HCT116 (cell line): Measurements from ENCODE around the gene ASS1. TPM values are rescaled to one million over a fixed set of nuclear protein-coding genes. Genes with fewer than 3 reads are reported as not detected.
A peak's percentile ranks its signal among the peaks of the same experiment; 100 is the strongest.

ENCODE experiments used
- ATAC-seq: fragments of 200-7000 bp; cut with Tn5 transposase; 2 replicates; pipeline ENCODE4 v1.9.1; 2020; ENCODE audit warnings: mild to moderate bottlenecking, moderate library complexity
- BruUV-seq: library from RNA; stranded (reverse); fragments of 400-500 nt; replicated peaks from 2 replicates; lab custom pipeline; 2021; lab: Mats Ljungman, UMichigan
- CTCF ChIA-PET: fragments of 300-600 bp; sonication (Branson Sonifier 250); formaldehyde crosslinking; loops from one replicate; lab custom pipeline; 2021; ENCODE audit warnings: antibody characterized with exemption; lab: Charles Lee
- POLR2A ChIA-PET: fragments of 300-600, 350-600 bp; sonication (Branson Sonifier 250); formaldehyde crosslinking; loops from one replicate; lab custom pipeline; 2021; ENCODE audit warnings: antibody characterized with exemption; lab: Charles Lee
- RAD21 ChIA-PET, 2 experiments: fragments of 300-600 bp; sonication (Branson Sonifier 250); formaldehyde crosslinking; loops; one replicate each; lab custom pipeline; 2023; ENCODE audit warnings: low total read pairs in 2 of 2; ENCODE audit not compliant: uncharacterized antibody in 2 of 2, unreplicated experiment in 2 of 2, low non-redundant PET in 1 of 2; lab: Charles Lee
- DNase-seq: peaks from one replicate; pipeline ENCODE4 v3.0.0-alpha.2; 2010; ENCODE audit warnings: low read depth, low spot score
- H2AFZ ChIP-seq: fragments of 200-600 bp; shearing (Covaris generic), sonication (generic); 2 replicates; pipeline ENCODE4 v1.6.1; 2017; ENCODE audit warnings: low read depth, mixed run types, mixed read lengths, antibody characterized with exemption, low read length; ENCODE audit not compliant: poor library complexity, severe bottlenecking
- H3K27ac ChIP-seq: 2 replicates; pipeline ENCODE4 v1.5.1; 2012; ENCODE audit warnings: low read depth, low read length
- H3K27me3 ChIP-seq: fragments of 200-600 bp; sonication (generic); 2 replicates; pipeline ENCODE4 v1.6.1; 2016; ENCODE audit warnings: mixed run types, low read length, mixed read lengths; ENCODE audit not compliant: insufficient read depth
- H3K36me3 ChIP-seq, 2 experiments: fragments of 200-500 bp in 1 of 2; fragments of 200-600 bp in 1 of 2; sonication (Bioruptor generic) in 1 of 2; sonication (generic) in 1 of 2; 2 replicates each; pipeline versions ENCODE4 v1.5.1 to v1.6.1; 2014 to 2016; ENCODE audit warnings: low read length in 2 of 2, inconsistent platforms in 1 of 2, mixed read lengths in 1 of 2, mixed run types in 1 of 2; ENCODE audit not compliant: insufficient read depth in 2 of 2, control insufficient read depth in 1 of 2
- H3K4me1 ChIP-seq, 2 experiments: fragments of 200-600 bp in 1 of 2; sonication (generic) in 1 of 2; 2 replicates each; pipeline versions ENCODE4 v1.5.1 to v1.6.1; 2012 to 2017; ENCODE audit warnings: low read length in 2 of 2, inconsistent platforms in 1 of 2, mild to moderate bottlenecking in 1 of 2, mixed read lengths in 1 of 2, mixed run types in 1 of 2, moderate library complexity in 1 of 2; ENCODE audit not compliant: insufficient read depth in 2 of 2, control insufficient read depth in 1 of 2
- H3K4me2 ChIP-seq: fragments of 200-600 bp; sonication (generic); 2 replicates; pipeline ENCODE4 v1.6.1; 2017; ENCODE audit warnings: mixed run types, low read length, mixed read lengths
- H3K4me3 ChIP-seq, 2 experiments: fragments of 200-600 bp in 1 of 2; sonication (generic) in 1 of 2; replicated peaks in 1 of 2; 2 replicates each; pipeline ENCODE4 v1.5.1; 2011 to 2016; ENCODE audit warnings: low read length in 2 of 2, control low read depth in 1 of 2, low read depth in 1 of 2, mild to moderate bottlenecking in 1 of 2, mixed read lengths in 1 of 2, mixed run types in 1 of 2
- H3K79me2 ChIP-seq: fragments of 200-600 bp; sonication (generic); 2 replicates; pipeline ENCODE4 v1.6.1; 2017; ENCODE audit warnings: mild to moderate bottlenecking, mixed run types, low read length, moderate library complexity, mixed read lengths; ENCODE audit not compliant: insufficient read depth
- H3K9ac ChIP-seq: fragments of 200-600 bp; sonication (generic); 2 replicates; pipeline ENCODE4 v1.6.1; 2016; ENCODE audit warnings: low read length, mixed read lengths
- H3K9me2 ChIP-seq: fragments of 200-600 bp; sonication (generic), shearing (Covaris generic); 2 replicates; pipeline ENCODE4 v1.6.1; 2017; ENCODE audit warnings: mixed run types, mild to moderate bottlenecking, moderate library complexity; ENCODE audit not compliant: insufficient read depth
- H3K9me3 ChIP-seq, 2 experiments: fragments of 200-500 bp in 1 of 2; fragments of 200-600 bp in 1 of 2; sonication (Bioruptor generic) in 1 of 2; sonication (generic) in 1 of 2; 2 replicates each; pipeline ENCODE4 v1.6.1; 2014 to 2017; ENCODE audit warnings: low read length in 2 of 2, mixed read lengths in 2 of 2, inconsistent platforms in 1 of 2, low read depth in 1 of 2, mild to moderate bottlenecking in 1 of 2, mixed run types in 1 of 2, moderate library complexity in 1 of 2; ENCODE audit not compliant: control insufficient read depth in 1 of 2, insufficient read depth in 1 of 2
- H4K20me1 ChIP-seq: fragments of 200-600 bp; sonication (generic), shearing (Covaris generic); 2 replicates; pipeline ENCODE4 v1.6.1; 2017; ENCODE audit warnings: mixed run types, mild to moderate bottlenecking, moderate library complexity; ENCODE audit not compliant: insufficient read depth
- CBX3 ChIP-seq: IDR thresholded peaks from 2 replicates; pipeline ENCODE4 v1.6.1; 2012; ENCODE audit warnings: low read depth
- CEBPB ChIP-seq: IDR thresholded peaks from 2 replicates; pipeline ENCODE4 v1.6.1; 2012; ENCODE audit warnings: low read depth
- EGR1 ChIP-seq: IDR thresholded peaks from 2 replicates; pipeline ENCODE4 v1.6.1; 2012; ENCODE audit warnings: low read depth
- ELF1 ChIP-seq: IDR thresholded peaks from 2 replicates; pipeline ENCODE4 v1.6.1; 2012; ENCODE audit warnings: low read depth, borderline replicate concordance
- EZH2 ChIP-seq: fragments of 200-600 bp; sonication (generic); IDR thresholded peaks from 2 replicates; pipeline ENCODE4 v1.6.1; 2017; ENCODE audit warnings: antibody characterized with exemption, mixed run types
- EZH2phosphoT487 ChIP-seq: fragments of 200-600 bp; IDR thresholded peaks from 2 replicates; pipeline ENCODE4 v1.6.1; 2018; ENCODE audit warnings: antibody characterized with exemption, borderline replicate concordance
- FOSL1 ChIP-seq: IDR thresholded peaks from 2 replicates; pipeline ENCODE4 v1.6.1; 2012; ENCODE audit warnings: low read depth
- JUND ChIP-seq: IDR thresholded peaks from 2 replicates; pipeline ENCODE4 v1.6.1; 2012
- POLR2AphosphoS5 ChIP-seq: IDR thresholded peaks from 2 replicates; pipeline ENCODE4 v1.6.1; 2011; ENCODE audit warnings: mild to moderate bottlenecking, low read depth, low read length, moderate library complexity
- RAD21 ChIP-seq: IDR thresholded peaks from 2 replicates; pipeline ENCODE4 v1.6.1; 2012; ENCODE audit warnings: low read depth, mild to moderate bottlenecking
- SIN3A ChIP-seq: IDR thresholded peaks from 2 replicates; pipeline ENCODE4 v1.6.1; 2012; ENCODE audit warnings: low read depth
- SP1 ChIP-seq: IDR thresholded peaks from 2 replicates; pipeline ENCODE4 v1.6.1; 2012; ENCODE audit warnings: low read depth
- SRF ChIP-seq: IDR thresholded peaks from 2 replicates; pipeline ENCODE4 v1.6.1; 2012; ENCODE audit warnings: low read depth
- TCF7L2 ChIP-seq: IDR thresholded peaks from 2 replicates; pipeline ENCODE4 v1.7.0; 2011; ENCODE audit warnings: borderline replicate concordance, inconsistent platforms; ENCODE audit not compliant: insufficient read depth, insufficient read length; ENCODE audit errors: extremely low read depth
- intact Hi-C: fragments of 100-400 bp; cut with micrococcal nuclease; formaldehyde crosslinking; loops from 2 replicates; pipeline ENCODE4 v1.10.0; 2022
- total RNA-seq: library from RNA; stranded (reverse); gene quantifications from one replicate; pipeline ENCODE4 v1.2.1, GENCODE V29; 2021; ENCODE audit not compliant: unreplicated experiment
- TF ChIP-seq, protein P1 (sequence below), 3 experiments: fragments of 200-600 bp in 1 of 3; sonication (generic) in 1 of 3; IDR thresholded peaks in 2 of 3; conservative IDR thresholded peaks in 1 of 3; 2 replicates each; pipeline ENCODE4 v1.5.1; 2012 to 2017; ENCODE audit warnings: low read depth in 2 of 3, low read length in 2 of 3, antibody characterized with exemption in 1 of 3, borderline replicate concordance in 1 of 3, control low read depth in 1 of 3, mild to moderate bottlenecking in 1 of 3, mixed read lengths in 1 of 3, mixed run types in 1 of 3, moderate library complexity in 1 of 3; ENCODE audit not compliant: insufficient read depth in 1 of 3
- TF ChIP-seq, protein P2 (sequence below): IDR thresholded peaks from 2 replicates; pipeline ENCODE4 v1.6.1; 2012
- TF ChIP-seq, protein P3 (sequence below): IDR thresholded peaks from 2 replicates; pipeline ENCODE4 v1.6.1; 2012; ENCODE audit warnings: low read depth
- TF ChIP-seq, protein P4 (sequence below): IDR thresholded peaks from 2 replicates; pipeline ENCODE4 v1.6.1; 2012
- TF ChIP-seq, protein P5 (sequence below): IDR thresholded peaks from 2 replicates; pipeline ENCODE4 v1.6.1; 2011; ENCODE audit warnings: mild to moderate bottlenecking, low read length, moderate library complexity; ENCODE audit not compliant: insufficient replicate concordance; ENCODE audit errors: extremely low read depth

ASS1 gene
- total RNA-seq, 1 experiment from 2014 or later, result 92.6 TPM

DNA sequence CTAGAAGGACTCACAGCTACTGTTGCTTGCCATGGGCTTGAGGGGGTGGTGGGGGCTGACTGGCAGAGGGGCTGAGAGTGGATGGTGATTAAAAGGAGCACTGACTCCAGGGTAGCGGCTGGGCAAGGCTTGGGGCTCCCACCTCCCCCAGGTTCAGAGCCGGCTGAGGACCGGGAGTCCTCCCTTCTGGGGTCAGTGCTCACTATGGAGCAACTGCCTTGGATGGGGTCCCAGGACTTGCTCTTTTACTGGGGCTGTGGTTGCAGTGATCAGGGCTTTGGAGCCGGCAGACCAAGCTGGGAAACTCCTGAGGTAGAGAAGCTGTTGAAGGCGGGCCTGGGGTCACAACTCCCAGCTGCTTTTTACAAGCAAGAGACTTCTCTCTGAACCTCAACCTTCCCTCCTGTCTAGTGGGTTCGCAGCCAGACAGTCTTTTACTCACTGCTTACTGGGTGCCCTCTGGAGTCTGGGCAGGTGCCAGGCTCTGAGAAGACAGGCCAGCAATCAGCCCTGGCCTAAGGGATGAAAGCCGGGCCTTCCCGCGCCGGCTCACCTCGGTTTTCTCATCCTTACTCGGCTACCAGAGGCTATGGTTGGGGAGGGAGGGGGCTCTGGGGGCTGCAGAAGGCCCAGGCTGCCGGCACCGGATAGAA, 795 bp upstream of the ASS1 start:
- H3K9ac ChIP-seq, result peak overlapping the region; percentile 76
- no peaks in the 10 kb centered on the region for H3K9me3 ChIP-seq
- H3K27me3 ChIP-seq, result no peaks in the 10 kb centered on the region
- H3K79me2 ChIP-seq, result no peaks in the 10 kb centered on the region
- peaks cover 23 to 27% of the 10 kb centered on the region in 2 experiments for H3K4me1 ChIP-seq
- no peaks in the 10 kb centered on the region for H3K36me3 ChIP-seq
- TF ChIP-seq, protein P1, sequence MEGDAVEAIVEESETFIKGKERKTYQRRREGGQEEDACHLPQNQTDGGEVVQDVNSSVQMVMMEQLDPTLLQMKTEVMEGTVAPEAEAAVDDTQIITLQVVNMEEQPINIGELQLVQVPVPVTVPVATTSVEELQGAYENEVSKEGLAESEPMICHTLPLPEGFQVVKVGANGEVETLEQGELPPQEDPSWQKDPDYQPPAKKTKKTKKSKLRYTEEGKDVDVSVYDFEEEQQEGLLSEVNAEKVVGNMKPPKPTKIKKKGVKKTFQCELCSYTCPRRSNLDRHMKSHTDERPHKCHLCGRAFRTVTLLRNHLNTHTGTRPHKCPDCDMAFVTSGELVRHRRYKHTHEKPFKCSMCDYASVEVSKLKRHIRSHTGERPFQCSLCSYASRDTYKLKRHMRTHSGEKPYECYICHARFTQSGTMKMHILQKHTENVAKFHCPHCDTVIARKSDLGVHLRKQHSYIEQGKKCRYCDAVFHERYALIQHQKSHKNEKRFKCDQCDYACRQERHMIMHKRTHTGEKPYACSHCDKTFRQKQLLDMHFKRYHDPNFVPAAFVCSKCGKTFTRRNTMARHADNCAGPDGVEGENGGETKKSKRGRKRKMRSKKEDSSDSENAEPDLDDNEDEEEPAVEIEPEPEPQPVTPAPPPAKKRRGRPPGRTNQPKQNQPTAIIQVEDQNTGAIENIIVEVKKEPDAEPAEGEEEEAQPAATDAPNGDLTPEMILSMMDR (IDR thresholded peaks at IDR 0.05 in 2 of 3, conservative IDR thresholded peaks at IDR 0.05 in 1 of 3; ENCODE audit: borderline replicate concordance in 1 of 3, insufficient read depth in 1 of 3, low read depth in 2 of 3, low read length in 2 of 3), result no peak
- TF ChIP-seq, protein P2, sequence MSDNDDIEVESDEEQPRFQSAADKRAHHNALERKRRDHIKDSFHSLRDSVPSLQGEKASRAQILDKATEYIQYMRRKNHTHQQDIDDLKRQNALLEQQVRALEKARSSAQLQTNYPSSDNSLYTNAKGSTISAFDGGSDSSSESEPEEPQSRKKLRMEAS, result no peak
- TF ChIP-seq TCF7L2, result no peak
- TF ChIP-seq EZH2phosphoT487, result no peak
- TF ChIP-seq, protein P3, sequence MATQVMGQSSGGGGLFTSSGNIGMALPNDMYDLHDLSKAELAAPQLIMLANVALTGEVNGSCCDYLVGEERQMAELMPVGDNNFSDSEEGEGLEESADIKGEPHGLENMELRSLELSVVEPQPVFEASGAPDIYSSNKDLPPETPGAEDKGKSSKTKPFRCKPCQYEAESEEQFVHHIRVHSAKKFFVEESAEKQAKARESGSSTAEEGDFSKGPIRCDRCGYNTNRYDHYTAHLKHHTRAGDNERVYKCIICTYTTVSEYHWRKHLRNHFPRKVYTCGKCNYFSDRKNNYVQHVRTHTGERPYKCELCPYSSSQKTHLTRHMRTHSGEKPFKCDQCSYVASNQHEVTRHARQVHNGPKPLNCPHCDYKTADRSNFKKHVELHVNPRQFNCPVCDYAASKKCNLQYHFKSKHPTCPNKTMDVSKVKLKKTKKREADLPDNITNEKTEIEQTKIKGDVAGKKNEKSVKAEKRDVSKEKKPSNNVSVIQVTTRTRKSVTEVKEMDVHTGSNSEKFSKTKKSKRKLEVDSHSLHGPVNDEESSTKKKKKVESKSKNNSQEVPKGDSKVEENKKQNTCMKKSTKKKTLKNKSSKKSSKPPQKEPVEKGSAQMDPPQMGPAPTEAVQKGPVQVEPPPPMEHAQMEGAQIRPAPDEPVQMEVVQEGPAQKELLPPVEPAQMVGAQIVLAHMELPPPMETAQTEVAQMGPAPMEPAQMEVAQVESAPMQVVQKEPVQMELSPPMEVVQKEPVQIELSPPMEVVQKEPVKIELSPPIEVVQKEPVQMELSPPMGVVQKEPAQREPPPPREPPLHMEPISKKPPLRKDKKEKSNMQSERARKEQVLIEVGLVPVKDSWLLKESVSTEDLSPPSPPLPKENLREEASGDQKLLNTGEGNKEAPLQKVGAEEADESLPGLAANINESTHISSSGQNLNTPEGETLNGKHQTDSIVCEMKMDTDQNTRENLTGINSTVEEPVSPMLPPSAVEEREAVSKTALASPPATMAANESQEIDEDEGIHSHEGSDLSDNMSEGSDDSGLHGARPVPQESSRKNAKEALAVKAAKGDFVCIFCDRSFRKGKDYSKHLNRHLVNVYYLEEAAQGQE, result no peak
- TF ChIP-seq, protein P4, sequence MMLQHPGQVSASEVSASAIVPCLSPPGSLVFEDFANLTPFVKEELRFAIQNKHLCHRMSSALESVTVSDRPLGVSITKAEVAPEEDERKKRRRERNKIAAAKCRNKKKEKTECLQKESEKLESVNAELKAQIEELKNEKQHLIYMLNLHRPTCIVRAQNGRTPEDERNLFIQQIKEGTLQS, result no peak
- no peak for TF ChIP-seq EGR1
- no peak for TF ChIP-seq SP1
- no peak for TF ChIP-seq POLR2AphosphoS5
- no peak for TF ChIP-seq CBX3
- no peak for TF ChIP-seq EZH2
- no peak for TF ChIP-seq SIN3A
- no peak for TF ChIP-seq RAD21
- TF ChIP-seq ELF1, result no peak
- TF ChIP-seq FOSL1, result no peak
- TF ChIP-seq, protein P5, sequence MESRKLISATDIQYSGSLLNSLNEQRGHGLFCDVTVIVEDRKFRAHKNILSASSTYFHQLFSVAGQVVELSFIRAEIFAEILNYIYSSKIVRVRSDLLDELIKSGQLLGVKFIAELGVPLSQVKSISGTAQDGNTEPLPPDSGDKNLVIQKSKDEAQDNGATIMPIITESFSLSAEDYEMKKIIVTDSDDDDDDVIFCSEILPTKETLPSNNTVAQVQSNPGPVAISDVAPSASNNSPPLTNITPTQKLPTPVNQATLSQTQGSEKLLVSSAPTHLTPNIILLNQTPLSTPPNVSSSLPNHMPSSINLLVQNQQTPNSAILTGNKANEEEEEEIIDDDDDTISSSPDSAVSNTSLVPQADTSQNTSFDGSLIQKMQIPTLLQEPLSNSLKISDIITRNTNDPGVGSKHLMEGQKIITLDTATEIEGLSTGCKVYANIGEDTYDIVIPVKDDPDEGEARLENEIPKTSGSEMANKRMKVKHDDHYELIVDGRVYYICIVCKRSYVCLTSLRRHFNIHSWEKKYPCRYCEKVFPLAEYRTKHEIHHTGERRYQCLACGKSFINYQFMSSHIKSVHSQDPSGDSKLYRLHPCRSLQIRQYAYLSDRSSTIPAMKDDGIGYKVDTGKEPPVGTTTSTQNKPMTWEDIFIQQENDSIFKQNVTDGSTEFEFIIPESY, result no peak
- no peak for TF ChIP-seq SRF
- TF ChIP-seq JUND, result no peak
- TF ChIP-seq CEBPB, result no peak
- ATAC-seq (no peak), DNase-seq (no peak)
- H3K4me2 ChIP-seq, result peak overlapping the region; percentile 99
- RAD21 ChIA-PET, result no interaction called here
- H3K9me2 ChIP-seq, result no peaks in the 10 kb centered on the region
- intact Hi-C loops, result no loop called here
- POLR2A ChIA-PET, result no interaction called here
- no peak overlapping the region; the same call in 1 of the 2 replicates for H3K27ac ChIP-seq
- CTCF ChIA-PET, result no interaction called here
- H4K20me1 ChIP-seq, result no peaks in the 10 kb centered on the region
- H2AFZ ChIP-seq, result no peak overlapping the region
- BruUV-seq, result no TSS peak
- peak overlapping the region in 1 of 2 experiments; percentile 78; a peak in 1 of 4 replicates for H3K4me3 ChIP-seq
